KMS-11 (cell line): Measurements from ENCODE around the gene SPOCK3.

Experiments used
- H2AFZ ChIP-seq: fragments of 200-600 bp; sonication (generic); 2 replicates; pipeline ENCODE4 v1.6.1; 2016; ENCODE audit warnings: antibody characterized with exemption, mixed run types, low read depth
- H3K27ac ChIP-seq: fragments of 200-600 bp; sonication (generic); 2 replicates; pipeline ENCODE4 v1.6.1; 2016; ENCODE audit warnings: mild to moderate bottlenecking, mixed run types
- H3K27me3 ChIP-seq: fragments of 200-600 bp; sonication (generic); 2 replicates; pipeline ENCODE4 v1.6.1; 2017; ENCODE audit warnings: mild to moderate bottlenecking, low read depth, mixed run types, moderate library complexity; ENCODE audit not compliant: insufficient read depth
- H3K36me3 ChIP-seq: fragments of 200-600 bp; sonication (generic); 2 replicates; pipeline ENCODE4 v1.6.1; 2017; ENCODE audit warnings: mild to moderate bottlenecking, mixed run types; ENCODE audit not compliant: insufficient read depth
- H3K4me1 ChIP-seq: fragments of 200-600 bp; sonication (generic); 2 replicates; pipeline ENCODE4 v1.6.1; 2016; ENCODE audit warnings: mild to moderate bottlenecking, low read depth, mixed run types; ENCODE audit not compliant: poor library complexity, severe bottlenecking
- H3K4me2 ChIP-seq: fragments of 200-600 bp; sonication (generic); 2 replicates; pipeline ENCODE4 v1.7.0; 2016; ENCODE audit warnings: mild to moderate bottlenecking, mixed run types
- H3K4me3 ChIP-seq: fragments of 200-600 bp; sonication (generic); IDR thresholded peaks from 2 replicates; pipeline ENCODE4 v1.6.1; 2017; ENCODE audit warnings: low read depth, low read length, mixed read lengths; ENCODE audit not compliant: insufficient read depth
- H3K79me2 ChIP-seq: fragments of 200-600 bp; sonication (generic); 2 replicates; pipeline ENCODE4 v1.6.1; 2016; ENCODE audit warnings: low read depth, mixed run types; ENCODE audit not compliant: insufficient read depth
- H3K9ac ChIP-seq: fragments of 200-600 bp; sonication (generic); 2 replicates; pipeline ENCODE4 v1.6.1; 2016; ENCODE audit warnings: mild to moderate bottlenecking, mixed run types
- H4K20me1 ChIP-seq: fragments of 200-600 bp; sonication (generic); 2 replicates; pipeline ENCODE4 v1.6.1; 2016; ENCODE audit warnings: mild to moderate bottlenecking, mixed run types; ENCODE audit not compliant: insufficient read depth
- TF ChIP-seq, protein P1 (sequence below): fragments of 200-600 bp; sonication (generic); conservative IDR thresholded peaks from 2 replicates; pipeline ENCODE4 v1.6.1; 2017; ENCODE audit warnings: low read depth, mild to moderate bottlenecking, antibody characterized with exemption, low read length, moderate library complexity, mixed read lengths

SPOCK3 gene

GRCh38 chr4:167034983-167035382, 199.3 kb downstream of the SPOCK3 start:
- no peaks in the 10 kb centered on the region for H4K20me1 ChIP-seq
- no peak overlapping the region for H3K9ac ChIP-seq
- TF ChIP-seq, protein P1, sequence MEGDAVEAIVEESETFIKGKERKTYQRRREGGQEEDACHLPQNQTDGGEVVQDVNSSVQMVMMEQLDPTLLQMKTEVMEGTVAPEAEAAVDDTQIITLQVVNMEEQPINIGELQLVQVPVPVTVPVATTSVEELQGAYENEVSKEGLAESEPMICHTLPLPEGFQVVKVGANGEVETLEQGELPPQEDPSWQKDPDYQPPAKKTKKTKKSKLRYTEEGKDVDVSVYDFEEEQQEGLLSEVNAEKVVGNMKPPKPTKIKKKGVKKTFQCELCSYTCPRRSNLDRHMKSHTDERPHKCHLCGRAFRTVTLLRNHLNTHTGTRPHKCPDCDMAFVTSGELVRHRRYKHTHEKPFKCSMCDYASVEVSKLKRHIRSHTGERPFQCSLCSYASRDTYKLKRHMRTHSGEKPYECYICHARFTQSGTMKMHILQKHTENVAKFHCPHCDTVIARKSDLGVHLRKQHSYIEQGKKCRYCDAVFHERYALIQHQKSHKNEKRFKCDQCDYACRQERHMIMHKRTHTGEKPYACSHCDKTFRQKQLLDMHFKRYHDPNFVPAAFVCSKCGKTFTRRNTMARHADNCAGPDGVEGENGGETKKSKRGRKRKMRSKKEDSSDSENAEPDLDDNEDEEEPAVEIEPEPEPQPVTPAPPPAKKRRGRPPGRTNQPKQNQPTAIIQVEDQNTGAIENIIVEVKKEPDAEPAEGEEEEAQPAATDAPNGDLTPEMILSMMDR: no peak
- H3K4me1 ChIP-seq: no peaks in the 10 kb centered on the region
- no peak overlapping the region for H3K27ac ChIP-seq
- H3K4me3 ChIP-seq: no peak overlapping the region
- no peaks in the 10 kb centered on the region for H3K27me3 ChIP-seq
- no peaks in the 10 kb centered on the region for H3K36me3 ChIP-seq
- H3K79me2 ChIP-seq: no peaks in the 10 kb centered on the region
- H2AFZ ChIP-seq: no peak overlapping the region
- no peak overlapping the region for H3K4me2 ChIP-seq

- Histone ChIP-seq H3K27ac (no peak overlapping the region), H3K27me3 (no peaks in the 10 kb centered on the region), H3K79me2 (no peaks in the 10 kb centered on the region), H2AFZ (no peak overlapping the region), H3K36me3 (no peaks in the 10 kb centered on the region), H3K4me2 (no peak overlapping the region), H3K4me1 (no peaks in the 10 kb centered on the region), H3K4me3 (no peak overlapping the region), H4K20me1 (no peaks in the 10 kb centered on the region), H3K9ac (no peak overlapping the region)
- TF ChIP-seq, protein P1: no peak
Measured at GRCh38 chr4:167032871-167033270, 201.4 kb downstream of the SPOCK3 start.

DNA sequence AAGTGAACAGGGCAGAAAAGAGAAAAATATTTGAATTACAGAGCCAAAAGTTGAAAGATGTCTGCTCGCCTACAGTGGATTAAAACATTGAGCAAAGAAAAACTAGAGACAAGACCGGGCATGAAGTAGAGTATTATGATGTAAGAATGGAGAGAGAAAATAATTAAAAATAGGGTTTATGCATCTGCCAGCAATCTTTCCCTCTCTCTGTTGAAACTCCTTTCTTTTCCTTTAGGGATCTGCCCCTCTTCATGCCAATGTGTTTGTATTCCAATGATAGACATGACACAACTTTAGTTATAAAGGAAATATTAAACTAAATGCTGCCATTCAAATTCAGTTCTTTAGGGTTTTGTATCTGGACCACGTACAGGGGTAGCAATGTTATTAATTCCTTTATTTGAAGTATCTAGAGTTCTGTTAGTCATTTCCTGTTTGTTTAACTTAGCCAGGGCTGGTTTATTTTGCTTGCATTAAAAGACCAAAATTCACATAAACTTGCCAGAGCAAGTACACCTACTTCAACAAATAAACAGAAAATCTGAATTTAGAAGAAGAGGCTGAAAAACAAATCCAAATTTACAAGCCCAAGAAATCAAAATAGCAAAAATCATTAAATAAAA, 202.6 kb downstream of the SPOCK3 start:
- Histone ChIP-seq H3K4me3 (no peak overlapping the region), H3K4me2 (no peak overlapping the region), H3K27me3 (no peaks in the 10 kb centered on the region), H3K9ac (no peak overlapping the region), H3K4me1 (no peaks in the 10 kb centered on the region), H3K27ac (no peak overlapping the region), H3K36me3 (no peaks in the 10 kb centered on the region), H4K20me1 (no peaks in the 10 kb centered on the region), H2AFZ (no peak overlapping the region), H3K79me2 (no peaks in the 10 kb centered on the region)
- TF ChIP-seq, protein P1: no peak

DNA sequence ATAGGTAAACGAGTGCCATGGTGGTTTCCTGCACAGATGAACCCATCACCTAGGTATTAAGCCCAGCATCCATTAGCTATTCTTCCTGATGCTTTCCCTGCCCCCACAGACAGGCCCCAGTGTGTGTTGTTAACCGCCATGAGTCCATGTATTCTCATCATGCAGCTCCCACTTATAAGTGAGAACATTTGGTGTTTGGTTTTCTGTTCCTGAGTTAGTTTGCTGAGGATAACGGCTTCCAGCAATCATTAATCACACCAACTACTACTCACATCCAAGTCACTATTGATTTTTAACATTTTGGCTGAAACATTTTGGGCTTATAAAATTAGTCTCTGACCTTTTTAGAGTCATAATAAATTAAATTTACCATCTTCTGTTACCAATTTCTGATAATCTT, 205.3 kb downstream of the SPOCK3 start:
- no peak overlapping the region for H3K27ac ChIP-seq

More for the DNA sequence above, 205.3 kb downstream of the SPOCK3 start:
- Histone ChIP-seq H3K79me2 (no peaks in the 10 kb centered on the region), H3K36me3 (no peaks in the 10 kb centered on the region), H3K27me3 (no peaks in the 10 kb centered on the region), H3K9ac (no peak overlapping the region), H3K4me3 (no peak overlapping the region), H3K4me2 (no peak overlapping the region), H3K4me1 (no peaks in the 10 kb centered on the region), H4K20me1 (no peaks in the 10 kb centered on the region), H2AFZ (no peak overlapping the region)
- TF ChIP-seq, protein P1: no peak
